Adrenal gland (tissue), 5 donors: ENCODE results near the gene JAZF1.

Experiments used
- CTCF ChIP-seq, 6 experiments: fragments of 450-650 bp in 4 of 6; fragments of 200-600 bp in 2 of 6; sonication (generic) in 1 of 6; IDR thresholded peaks; 1 replicate in 5 of 6; 2 replicates in 1 of 6; pipeline versions ENCODE4 v1.5.1 to v1.8.0; 2016 to 2021; ENCODE audit warnings: antibody characterized with exemption in 6 of 6, mild to moderate bottlenecking in 2 of 6, moderate library complexity in 1 of 6
- POLR2A ChIP-seq, 2 donors: fragments of 450-650 bp; IDR thresholded peaks; one replicate each; pipeline ENCODE4 v1.6.1; 2017; ENCODE audit warnings: antibody characterized with exemption in 2 of 2, mild to moderate bottlenecking in 2 of 2, moderate library complexity in 1 of 2
- donor health status: DM: no; HTN: no; CAD: no.

DNA sequence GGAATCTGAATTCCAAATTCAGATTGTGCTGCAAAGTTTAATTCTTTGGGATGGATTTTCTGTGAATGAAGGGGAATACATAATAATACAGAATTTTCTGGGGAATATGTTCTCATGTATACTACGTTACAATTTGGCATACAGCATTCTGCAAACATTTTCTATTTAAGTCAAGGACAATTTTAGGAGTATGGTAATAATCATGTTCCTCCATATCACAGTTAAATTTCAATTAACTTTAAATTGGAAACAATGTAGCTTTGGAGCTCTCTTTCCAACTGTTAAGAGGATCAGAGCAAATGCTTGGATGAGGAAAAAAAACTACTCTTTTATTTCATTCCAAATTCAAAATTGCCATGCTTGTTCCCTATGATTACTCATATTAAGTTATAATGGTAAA is 217.5 kb downstream of the JAZF1 start:
- TF ChIP-seq CTCF (IDR thresholded peaks at IDR 0.05) (no peak), POLR2A (IDR thresholded peaks at IDR 0.05) (no peak)
